Ishikawa (cell line): ENCODE results near the gene GOSR2.

Experiments used
- CEBPB ChIP-seq: IDR thresholded peaks from 2 replicates; pipeline ENCODE4 v1.6.1; 2012
- CREB1 ChIP-seq: IDR thresholded peaks from 2 replicates; pipeline ENCODE4 v1.6.1; 2012; ENCODE audit warnings: low read depth
- EGR1 ChIP-seq: IDR thresholded peaks from 2 replicates; pipeline ENCODE4 v1.6.1; 2012
- EP300 ChIP-seq: IDR thresholded peaks from 2 replicates; pipeline ENCODE4 v1.6.1; 2012; ENCODE audit warnings: borderline replicate concordance
- FOXM1 ChIP-seq: IDR thresholded peaks from 2 replicates; pipeline ENCODE4 v1.6.1; 2012; ENCODE audit warnings: low read depth, borderline replicate concordance
- NFIC ChIP-seq: IDR thresholded peaks from 2 replicates; pipeline ENCODE4 v1.6.1; 2012
- RAD21 ChIP-seq: IDR thresholded peaks from 2 replicates; pipeline ENCODE4 v1.6.1; 2012; ENCODE audit warnings: low read depth
- TAF1 ChIP-seq: IDR thresholded peaks from 2 replicates; pipeline ENCODE4 v1.6.1; 2012; ENCODE audit warnings: low read depth, mild to moderate bottlenecking
- TCF12 ChIP-seq: IDR thresholded peaks from 2 replicates; pipeline ENCODE4 v1.6.1; 2012; ENCODE audit warnings: low read depth
- TEAD4 ChIP-seq: IDR thresholded peaks from 2 replicates; pipeline ENCODE4 v1.6.1; 2012
- YY1 ChIP-seq: IDR thresholded peaks from 2 replicates; pipeline ENCODE4 v1.6.1; 2012; ENCODE audit warnings: low read depth
- ZBTB7A ChIP-seq: IDR thresholded peaks from 2 replicates; pipeline ENCODE4 v1.6.1; 2012; ENCODE audit warnings: low read depth
- TF ChIP-seq, protein P1 (sequence below): IDR thresholded peaks from 2 replicates; pipeline ENCODE4 v1.6.1; 2012
- TF ChIP-seq, protein P2 (sequence below): IDR thresholded peaks from 2 replicates; pipeline ENCODE4 v1.6.1; 2012
- TF ChIP-seq, protein P3 (sequence below): IDR thresholded peaks from 2 replicates; pipeline ENCODE4 v1.6.1; 2012; ENCODE audit warnings: low read depth, mild to moderate bottlenecking

GOSR2 gene

DNA sequence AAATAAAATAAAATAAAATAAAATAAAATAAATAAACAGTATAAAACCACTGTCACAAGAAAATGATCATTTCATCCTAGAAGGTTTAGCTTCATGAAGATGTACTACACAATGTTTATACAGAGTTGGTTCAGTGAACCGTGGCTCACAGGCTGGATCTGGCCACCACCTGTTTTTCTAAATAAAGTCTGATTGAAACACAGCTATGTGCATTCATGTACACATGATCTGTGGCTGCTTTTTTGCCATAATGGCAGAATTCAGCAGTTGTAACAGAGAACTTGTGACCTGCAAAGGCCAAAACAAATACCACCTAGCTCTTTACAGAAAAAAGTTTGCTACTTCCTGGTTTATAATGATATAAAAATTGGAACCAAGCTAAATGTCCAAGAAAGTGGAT, 68.7 kb downstream of the GOSR2 start:
- TF ChIP-seq TCF12, result no peak
- no peak for TF ChIP-seq RAD21
- no peak for TF ChIP-seq EP300
- TF ChIP-seq, protein P1, sequence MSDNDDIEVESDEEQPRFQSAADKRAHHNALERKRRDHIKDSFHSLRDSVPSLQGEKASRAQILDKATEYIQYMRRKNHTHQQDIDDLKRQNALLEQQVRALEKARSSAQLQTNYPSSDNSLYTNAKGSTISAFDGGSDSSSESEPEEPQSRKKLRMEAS, result no peak
- TF ChIP-seq FOXM1, result no peak
- TF ChIP-seq TEAD4, result no peak
- TF ChIP-seq, protein P2, sequence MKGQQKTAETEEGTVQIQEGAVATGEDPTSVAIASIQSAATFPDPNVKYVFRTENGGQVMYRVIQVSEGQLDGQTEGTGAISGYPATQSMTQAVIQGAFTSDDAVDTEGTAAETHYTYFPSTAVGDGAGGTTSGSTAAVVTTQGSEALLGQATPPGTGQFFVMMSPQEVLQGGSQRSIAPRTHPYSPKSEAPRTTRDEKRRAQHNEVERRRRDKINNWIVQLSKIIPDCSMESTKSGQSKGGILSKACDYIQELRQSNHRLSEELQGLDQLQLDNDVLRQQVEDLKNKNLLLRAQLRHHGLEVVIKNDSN, result no peak
- no peak for TF ChIP-seq TAF1
- TF ChIP-seq CREB1, result no peak
- no peak for TF ChIP-seq NFIC
- TF ChIP-seq, protein P3, sequence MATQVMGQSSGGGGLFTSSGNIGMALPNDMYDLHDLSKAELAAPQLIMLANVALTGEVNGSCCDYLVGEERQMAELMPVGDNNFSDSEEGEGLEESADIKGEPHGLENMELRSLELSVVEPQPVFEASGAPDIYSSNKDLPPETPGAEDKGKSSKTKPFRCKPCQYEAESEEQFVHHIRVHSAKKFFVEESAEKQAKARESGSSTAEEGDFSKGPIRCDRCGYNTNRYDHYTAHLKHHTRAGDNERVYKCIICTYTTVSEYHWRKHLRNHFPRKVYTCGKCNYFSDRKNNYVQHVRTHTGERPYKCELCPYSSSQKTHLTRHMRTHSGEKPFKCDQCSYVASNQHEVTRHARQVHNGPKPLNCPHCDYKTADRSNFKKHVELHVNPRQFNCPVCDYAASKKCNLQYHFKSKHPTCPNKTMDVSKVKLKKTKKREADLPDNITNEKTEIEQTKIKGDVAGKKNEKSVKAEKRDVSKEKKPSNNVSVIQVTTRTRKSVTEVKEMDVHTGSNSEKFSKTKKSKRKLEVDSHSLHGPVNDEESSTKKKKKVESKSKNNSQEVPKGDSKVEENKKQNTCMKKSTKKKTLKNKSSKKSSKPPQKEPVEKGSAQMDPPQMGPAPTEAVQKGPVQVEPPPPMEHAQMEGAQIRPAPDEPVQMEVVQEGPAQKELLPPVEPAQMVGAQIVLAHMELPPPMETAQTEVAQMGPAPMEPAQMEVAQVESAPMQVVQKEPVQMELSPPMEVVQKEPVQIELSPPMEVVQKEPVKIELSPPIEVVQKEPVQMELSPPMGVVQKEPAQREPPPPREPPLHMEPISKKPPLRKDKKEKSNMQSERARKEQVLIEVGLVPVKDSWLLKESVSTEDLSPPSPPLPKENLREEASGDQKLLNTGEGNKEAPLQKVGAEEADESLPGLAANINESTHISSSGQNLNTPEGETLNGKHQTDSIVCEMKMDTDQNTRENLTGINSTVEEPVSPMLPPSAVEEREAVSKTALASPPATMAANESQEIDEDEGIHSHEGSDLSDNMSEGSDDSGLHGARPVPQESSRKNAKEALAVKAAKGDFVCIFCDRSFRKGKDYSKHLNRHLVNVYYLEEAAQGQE, result no peak
- no peak for TF ChIP-seq EGR1
- no peak for TF ChIP-seq CEBPB
- TF ChIP-seq ZBTB7A, result no peak
- TF ChIP-seq YY1, result no peak
